Ovary (tissue), 3 donors: Measurements from ENCODE around the gene INSYN2A.

Source experiments
- CTCF ChIP-seq, 3 donors: fragments of 450-650 bp in 2 of 3; fragments of 200-600 bp in 1 of 3; IDR thresholded peaks; one replicate each; pipeline versions ENCODE4 v1.5.1 to v1.8.0; 2016 to 2022; ENCODE audit warnings: antibody characterized with exemption in 3 of 3, mild to moderate bottlenecking in 1 of 3
- EP300 ChIP-seq: sonication (generic); formaldehyde crosslinking; IDR thresholded peaks from one replicate; pipeline ENCODE4 v1.6.1; 2017; ENCODE audit warnings: antibody characterized with exemption
- donor health status: DM: no; HTN: no; CAD: no.

GRCh38 chr10:127228195-127228787, 31.9 kb upstream of the INSYN2A start:
- TF ChIP-seq CTCF (IDR thresholded peaks at IDR 0.05) (no peak), EP300 (no peak)
